Lung (tissue), 12 donors: ENCODE results near the gene CMBL. TPM values are rescaled to one million over a fixed set of nuclear protein-coding genes. Genes with fewer than 3 reads are reported as not detected.

Experiments
- ATAC-seq: fragments of 200-7000 bp; cut with Tn5 transposase; one replicate; pipeline ENCODE4 v1.9.1; 2020; ENCODE audit warnings: moderate number of reproducible peaks; ENCODE audit not compliant: insufficient read depth, low FRiP score
- DNase-seq, 3 donors: peaks; one replicate each; pipeline ENCODE4 v3.0.0-alpha.2; 2013 to 2017
- H3K27ac ChIP-seq, 2 donors: one replicate each; pipeline ENCODE4 v1.5.1; 2013; ENCODE audit warnings: mild to moderate bottlenecking in 2 of 2, moderate library complexity in 2 of 2, control low read depth in 1 of 2, inconsistent platforms in 1 of 2, low read depth in 1 of 2, low read length in 1 of 2
- H3K27me3 ChIP-seq, 3 donors: one replicate each; pipeline ENCODE4 v1.5.1; 2013; ENCODE audit warnings: low read length in 2 of 3; ENCODE audit not compliant: control insufficient read depth in 3 of 3, insufficient read depth in 3 of 3
- H3K36me3 ChIP-seq, 4 donors: one replicate each; pipeline ENCODE4 v1.5.1; 2013; ENCODE audit warnings: low read length in 4 of 4, mild to moderate bottlenecking in 1 of 4, moderate library complexity in 1 of 4; ENCODE audit not compliant: control insufficient read depth in 4 of 4, insufficient read depth in 4 of 4
- H3K4me1 ChIP-seq, 5 donors: one replicate each; pipeline ENCODE4 v1.5.1; 2013; ENCODE audit warnings: low read length in 5 of 5, mild to moderate bottlenecking in 2 of 5, moderate library complexity in 1 of 5; ENCODE audit not compliant: control insufficient read depth in 5 of 5, insufficient read depth in 5 of 5
- H3K4me3 ChIP-seq: one replicate; pipeline ENCODE4 v1.5.1; 2013; ENCODE audit warnings: mild to moderate bottlenecking, control low read depth, moderate library complexity
- H3K9ac ChIP-seq, 2 donors: one replicate each; pipeline ENCODE4 v1.5.1; 2013; ENCODE audit warnings: low read length in 2 of 2, control low read depth in 1 of 2; ENCODE audit not compliant: insufficient read depth in 1 of 2
- H3K9me3 ChIP-seq, 4 donors: one replicate each; pipeline ENCODE4 v1.5.1; 2013; ENCODE audit warnings: low read length in 3 of 4, mild to moderate bottlenecking in 1 of 4, moderate library complexity in 1 of 4; ENCODE audit not compliant: control insufficient read depth in 4 of 4, insufficient read depth in 3 of 4
- CTCF ChIP-seq: IDR thresholded peaks from 2 replicates; pipeline ENCODE4 v1.5.1; 2012; ENCODE audit warnings: mild to moderate bottlenecking; ENCODE audit errors: control extremely low read depth, extremely low read depth
- WGBS, 2 donors: extraction: QIAGEN DNeasy Blood & Tissue Kit; methylation state at CpG; one replicate each; pipeline ENCODE4 v1.1.7; 2013; 5-methylcytosine and 5-hydroxymethylcytosine counted together
- polyA plus RNA-seq, 2 donors: library from polyadenylated mRNA; stranded (reverse); fragments of 200-250 nt; gene quantifications; one replicate each; pipeline ENCODE4 v1.2.1, GENCODE V29; 2013
- total RNA-seq, 2 donors: library from RNA; depleted of rRNA in 1 of 2; stranded (reverse); fragments of >200 nt in 1 of 2; gene quantifications; one replicate each; pipeline ENCODE4 v1.2.1, GENCODE V29; 2014 to 2021
- donor health status: control.
- donor health status: control.
- donor health status: Bipolar disorder and iron deficiency.
- donor health status: healthy.
- donor health status: DM: yes; HTN: yes; CAD: no.

The CMBL gene
- total and polyA plus RNA-seq, 4 donors = 8.1 to 15.9 (median 12.9) TPM

DNA sequence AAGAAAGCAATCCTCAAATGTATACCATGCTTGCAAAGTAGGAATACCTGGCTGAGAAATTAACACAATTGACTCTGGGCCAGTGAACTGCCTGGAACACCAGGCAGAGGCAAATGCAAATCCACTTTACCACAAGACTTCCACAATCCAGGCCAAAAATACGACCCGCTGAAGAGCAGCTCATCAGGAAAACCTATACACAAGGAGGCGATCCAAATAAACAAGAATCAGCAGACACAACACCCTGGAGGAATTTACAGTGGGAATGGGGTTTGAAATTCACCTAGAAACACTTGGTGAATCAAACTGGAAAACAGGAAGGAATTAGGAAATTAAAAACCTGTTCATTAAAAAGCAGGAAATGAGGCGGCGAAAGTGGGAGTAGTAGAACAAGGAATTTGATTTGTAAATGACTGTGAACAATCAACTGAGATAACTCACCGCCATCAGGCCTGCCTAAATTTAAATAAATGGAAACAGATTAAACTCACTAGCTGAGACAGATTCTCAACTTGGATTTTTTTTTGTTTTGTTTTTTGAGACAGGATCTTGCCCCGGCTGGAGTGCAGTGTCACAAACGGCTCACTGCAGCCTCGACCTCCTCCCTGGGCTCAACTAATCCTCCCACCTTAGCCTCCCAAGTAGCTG, 15.9 kb downstream of the CMBL start:
- no peaks in the 10 kb centered on the region for H3K9me3 ChIP-seq
- H3K4me1 ChIP-seq = peaks cover 0 to 5% (median 0%) of the 10 kb centered on the region in 5 donors
- H3K27ac ChIP-seq = no peak overlapping the region
- 71 to 78% methylated on average over 9 of the region's 9 CpGs for WGBS, 2 donors
- no peak for DNase-seq
- no peak overlapping the region for H3K9ac ChIP-seq
- TF ChIP-seq CTCF = no peak
- no peaks in the 10 kb centered on the region for H3K27me3 ChIP-seq
- no peak overlapping the region for H3K4me3 ChIP-seq
- no peak for ATAC-seq
- H3K36me3 ChIP-seq = peaks cover 0 to 7% (median 4%) of the 10 kb centered on the region in 4 donors

DNA sequence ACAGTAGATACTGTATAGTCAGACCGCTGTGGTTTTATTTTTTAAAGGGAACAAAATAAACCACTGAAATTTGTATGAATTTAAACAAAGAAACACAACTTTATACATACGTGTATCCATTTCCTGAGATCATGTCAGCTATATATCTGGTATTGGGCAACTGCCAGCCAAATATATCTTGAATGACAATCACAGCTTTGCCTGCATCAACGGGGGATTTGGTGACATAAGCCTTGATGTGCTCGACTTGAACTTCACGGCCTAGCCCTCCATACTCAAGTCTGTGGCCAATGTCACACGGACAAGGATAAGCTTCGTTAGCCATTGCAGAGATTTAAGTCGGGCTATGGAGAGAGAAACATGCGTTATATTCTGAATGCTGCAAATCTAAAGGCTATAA, 17.3 kb downstream of the CMBL start:
- DNase-seq = no peak
- no peak for ATAC-seq
- no peak overlapping the region for H3K27ac ChIP-seq

DNA sequence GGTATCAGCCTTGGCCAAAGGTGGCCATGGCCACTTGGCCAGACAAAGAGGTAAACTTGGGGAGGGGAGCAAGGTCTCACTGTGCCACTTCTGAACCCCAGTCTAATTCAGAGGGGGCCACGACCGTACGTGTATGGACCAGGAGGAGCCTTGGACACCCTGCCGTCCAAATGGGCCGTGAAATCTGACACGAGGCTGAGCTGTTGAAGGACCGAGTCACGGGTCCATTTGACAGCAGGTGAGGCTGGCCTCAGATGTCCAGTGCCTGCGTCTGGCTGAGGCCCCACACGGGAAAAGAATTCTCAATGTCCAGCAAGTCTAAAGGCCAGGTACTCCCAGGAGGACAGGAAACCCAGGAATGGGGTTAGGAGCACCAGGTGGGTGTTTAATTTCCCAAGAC, 17.7 kb downstream of the CMBL start:
- DNase-seq (no peak), ATAC-seq (no peak)
- no peaks in the 10 kb centered on the region for H3K9me3 ChIP-seq
- no peak overlapping the region for H3K27ac ChIP-seq
- TF ChIP-seq CTCF = no peak
- H3K4me1 ChIP-seq = peaks cover 0 to 5% (median 0%) of the 10 kb centered on the region in 5 donors
- no peak overlapping the region for H3K9ac ChIP-seq
- H3K27me3 ChIP-seq = no peaks in the 10 kb centered on the region
- H3K4me3 ChIP-seq = no peak overlapping the region
- peaks cover 0 to 9% (median 2%) of the 10 kb centered on the region in 4 donors for H3K36me3 ChIP-seq
- 94 to 98% methylated on average over 10 of the region's 10 CpGs for WGBS, 2 donors

More for the DNA sequence above, 17.3 kb downstream of the CMBL start:
- peaks cover 0 to 8% (median 2%) of the 10 kb centered on the region in 4 donors for H3K36me3 ChIP-seq
- no peaks in the 10 kb centered on the region for H3K9me3 ChIP-seq
- H3K9ac ChIP-seq = no peak overlapping the region
- 85 to 91% methylated on average over 9 of the region's 9 CpGs for WGBS, 2 donors
- no peak for TF ChIP-seq CTCF
- no peaks in the 10 kb centered on the region for H3K27me3 ChIP-seq
- no peak overlapping the region for H3K4me3 ChIP-seq
- peaks cover 0 to 5% (median 0%) of the 10 kb centered on the region in 5 donors for H3K4me1 ChIP-seq
